Measurements from ENCODE around the gene CUL4A. TPM values are rescaled to one million over a fixed set of nuclear protein-coding genes. Genes with fewer than 3 reads are reported as not detected.
A peak's percentile ranks its signal among the peaks of the same experiment; 100 is the strongest.

The CUL4A gene
- polyA plus RNA-seq, 1 experiment, result 75.4 TPM

DNA sequence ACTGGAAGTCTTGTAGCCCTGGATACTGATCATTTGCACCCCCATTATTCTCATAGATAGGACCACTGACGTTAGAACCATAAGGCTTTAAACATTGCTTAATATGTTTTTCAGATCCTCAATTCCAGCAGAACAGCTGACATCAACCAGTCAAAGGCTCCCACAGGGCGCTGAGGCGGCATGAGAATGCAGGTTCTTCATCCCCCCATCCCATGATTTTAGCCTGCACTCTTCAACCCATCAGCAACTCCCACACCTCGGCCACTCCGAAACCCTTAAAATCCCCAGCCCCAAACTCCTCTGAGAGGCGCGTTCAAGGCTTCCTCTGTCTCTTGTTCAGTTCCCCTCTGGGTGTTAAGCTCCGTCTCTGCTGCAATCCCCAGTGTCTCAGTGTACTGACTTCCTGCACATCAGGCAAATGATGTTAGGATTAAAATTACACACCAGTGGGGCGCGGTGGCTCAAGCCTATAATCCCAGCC, 63.3 kb downstream of the CUL4A start:
- no peak overlapping the region for H3K27ac ChIP-seq (ENCODE audit: low read depth, low read length)
- H3K27me3 ChIP-seq (ENCODE audit: control insufficient read depth, insufficient read depth, low read length), result no peaks in the 10 kb centered on the region
- H3K9me3 ChIP-seq (ENCODE audit: control insufficient read depth, insufficient read depth, low read length), result no peaks in the 10 kb centered on the region; the same call in 1 of the 2 replicates
- TF ChIP-seq, protein P1, sequence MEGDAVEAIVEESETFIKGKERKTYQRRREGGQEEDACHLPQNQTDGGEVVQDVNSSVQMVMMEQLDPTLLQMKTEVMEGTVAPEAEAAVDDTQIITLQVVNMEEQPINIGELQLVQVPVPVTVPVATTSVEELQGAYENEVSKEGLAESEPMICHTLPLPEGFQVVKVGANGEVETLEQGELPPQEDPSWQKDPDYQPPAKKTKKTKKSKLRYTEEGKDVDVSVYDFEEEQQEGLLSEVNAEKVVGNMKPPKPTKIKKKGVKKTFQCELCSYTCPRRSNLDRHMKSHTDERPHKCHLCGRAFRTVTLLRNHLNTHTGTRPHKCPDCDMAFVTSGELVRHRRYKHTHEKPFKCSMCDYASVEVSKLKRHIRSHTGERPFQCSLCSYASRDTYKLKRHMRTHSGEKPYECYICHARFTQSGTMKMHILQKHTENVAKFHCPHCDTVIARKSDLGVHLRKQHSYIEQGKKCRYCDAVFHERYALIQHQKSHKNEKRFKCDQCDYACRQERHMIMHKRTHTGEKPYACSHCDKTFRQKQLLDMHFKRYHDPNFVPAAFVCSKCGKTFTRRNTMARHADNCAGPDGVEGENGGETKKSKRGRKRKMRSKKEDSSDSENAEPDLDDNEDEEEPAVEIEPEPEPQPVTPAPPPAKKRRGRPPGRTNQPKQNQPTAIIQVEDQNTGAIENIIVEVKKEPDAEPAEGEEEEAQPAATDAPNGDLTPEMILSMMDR (IDR thresholded peaks at IDR 0.05; ENCODE audit: low read depth, low read length), result no peak
- POLR2A ChIA-PET, result no interaction called here
- H3K4me3 ChIP-seq (ENCODE audit: low read depth, low read length), result no peak overlapping the region
- CTCF ChIA-PET, result no interaction called here
- DNase-seq (ENCODE audit: low read depth, low spot score), result no peak

- ChIA-PET POLR2A (no interaction called here), CTCF (no interaction called here)
- H3K27me3 ChIP-seq (ENCODE audit: control insufficient read depth, insufficient read depth, low read length), result no peaks in the 10 kb centered on the region
- no peak overlapping the region for H3K27ac ChIP-seq (ENCODE audit: low read depth, low read length)
- no peaks in the 10 kb centered on the region; the same call in 1 of the 2 replicates for H3K9me3 ChIP-seq (ENCODE audit: control insufficient read depth, insufficient read depth, low read length)
- no peak overlapping the region for H3K4me3 ChIP-seq (ENCODE audit: low read depth, low read length)
- TF ChIP-seq, protein P1 (IDR thresholded peaks at IDR 0.05; ENCODE audit: low read depth, low read length), result no peak
- DNase-seq (ENCODE audit: low read depth, low spot score), result no peak
Measured at GRCh38 chr13:113273321-113273720, 63.9 kb downstream of the CUL4A start.

GRCh38 chr13:113273851-113274590, 64.6 kb downstream of the CUL4A start:
- TF ChIP-seq, protein P1 (IDR thresholded peaks at IDR 0.05; ENCODE audit: low read depth, low read length), result no peak
- no peak for DNase-seq (ENCODE audit: low read depth, low spot score)
- no peaks in the 10 kb centered on the region for H3K27me3 ChIP-seq (ENCODE audit: control insufficient read depth, insufficient read depth, low read length)
- ChIA-PET POLR2A (no interaction called here), CTCF (interaction anchor here (0.8 to 2.3 kb wide), 3 partner anchors 113 to 176 kb away, joined by 3 to 6 read pairs (median 4); no protein-coding TSS in a partner anchor)
- no peak overlapping the region for H3K4me3 ChIP-seq (ENCODE audit: low read depth, low read length)
- H3K27ac ChIP-seq (ENCODE audit: low read depth, low read length), result peak overlapping the region; percentile 31
- H3K9me3 ChIP-seq (ENCODE audit: control insufficient read depth, insufficient read depth, low read length), result no peaks in the 10 kb centered on the region; the same call in 1 of the 2 replicates

DNA sequence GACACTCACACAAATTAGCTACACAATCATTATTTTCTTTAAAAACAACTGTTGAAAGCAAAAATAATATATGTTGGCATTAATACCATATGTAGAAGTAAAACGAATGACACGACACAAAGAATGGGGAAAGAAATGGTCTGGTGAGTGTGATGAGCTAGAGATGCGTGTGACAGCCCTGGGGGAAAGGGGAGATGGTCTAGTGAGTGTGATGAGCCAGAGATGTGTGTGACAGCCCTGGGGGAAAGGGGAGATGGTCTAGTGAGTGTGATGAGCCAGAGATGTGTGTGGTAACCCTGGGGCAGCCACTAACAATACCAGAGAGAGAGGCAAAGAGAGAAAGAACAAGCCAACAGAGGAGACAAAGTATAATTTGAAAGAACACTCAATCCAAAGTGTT, 65.3 kb downstream of the CUL4A start:
- Histone ChIP-seq H3K27ac (ENCODE audit: low read depth, low read length) (no peak overlapping the region), H3K4me3 (ENCODE audit: low read depth, low read length) (no peak overlapping the region), H3K27me3 (ENCODE audit: control insufficient read depth, insufficient read depth, low read length) (no peaks in the 10 kb centered on the region), H3K9me3 (ENCODE audit: control insufficient read depth, insufficient read depth, low read length) (no peaks in the 10 kb centered on the region; the same call in 1 of the 2 replicates)
- ChIA-PET POLR2A (no interaction called here), CTCF (interaction anchor here (0.8 to 2.3 kb wide), 3 partner anchors 112 to 175 kb away, joined by 3 to 6 read pairs (median 4); no protein-coding TSS in a partner anchor)
- TF ChIP-seq, protein P1 (IDR thresholded peaks at IDR 0.05; ENCODE audit: low read depth, low read length), result no peak
- DNase-seq (ENCODE audit: low read depth, low spot score), result no peak

DNA sequence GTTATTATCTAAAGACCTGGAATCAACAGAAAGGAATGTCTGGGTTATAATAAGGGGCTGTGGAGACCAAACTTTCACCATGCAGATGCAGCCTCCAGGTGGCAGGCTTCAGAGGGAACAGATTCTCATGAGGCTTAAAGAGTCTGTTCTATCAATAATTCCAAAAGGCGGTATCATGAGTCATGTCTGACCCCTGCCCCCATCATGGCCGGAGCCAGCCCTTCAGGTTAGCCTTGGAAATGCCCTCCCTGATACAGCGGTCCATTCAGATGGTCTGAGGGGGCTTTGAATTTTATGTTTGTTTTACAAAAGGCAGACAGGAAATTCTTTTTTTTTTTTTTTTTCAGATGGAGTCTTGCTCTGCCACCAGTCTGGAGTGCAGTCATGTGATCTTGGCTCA, 66.0 kb downstream of the CUL4A start:
- ChIA-PET CTCF (interaction anchor here (0.7 to 2.3 kb wide), 7 partner anchors 14 to 344 kb away, joined by 3 to 7 read pairs (median 4); no protein-coding TSS in a partner anchor), POLR2A (no interaction called here)
- TF ChIP-seq, protein P1 (IDR thresholded peaks at IDR 0.05; ENCODE audit: low read depth, low read length), result peak; percentile 67
- Histone ChIP-seq H3K27me3 (ENCODE audit: control insufficient read depth, insufficient read depth, low read length) (no peaks in the 10 kb centered on the region), H3K9me3 (ENCODE audit: control insufficient read depth, insufficient read depth, low read length) (no peaks in the 10 kb centered on the region; the same call in 1 of the 2 replicates), H3K27ac (ENCODE audit: low read depth, low read length) (no peak overlapping the region), H3K4me3 (ENCODE audit: low read depth, low read length) (no peak overlapping the region)
- DNase-seq (ENCODE audit: low read depth, low spot score), result peak; percentile 39

All from AG04450 (cell line).